ENCODE results near the gene SPON1.
"Not testable (repeated sequence)": the region's sequence is repeated elsewhere in the genome, so short reads cannot be mapped to it uniquely, and the experiment has no call there.

Gene SPON1

DNA sequence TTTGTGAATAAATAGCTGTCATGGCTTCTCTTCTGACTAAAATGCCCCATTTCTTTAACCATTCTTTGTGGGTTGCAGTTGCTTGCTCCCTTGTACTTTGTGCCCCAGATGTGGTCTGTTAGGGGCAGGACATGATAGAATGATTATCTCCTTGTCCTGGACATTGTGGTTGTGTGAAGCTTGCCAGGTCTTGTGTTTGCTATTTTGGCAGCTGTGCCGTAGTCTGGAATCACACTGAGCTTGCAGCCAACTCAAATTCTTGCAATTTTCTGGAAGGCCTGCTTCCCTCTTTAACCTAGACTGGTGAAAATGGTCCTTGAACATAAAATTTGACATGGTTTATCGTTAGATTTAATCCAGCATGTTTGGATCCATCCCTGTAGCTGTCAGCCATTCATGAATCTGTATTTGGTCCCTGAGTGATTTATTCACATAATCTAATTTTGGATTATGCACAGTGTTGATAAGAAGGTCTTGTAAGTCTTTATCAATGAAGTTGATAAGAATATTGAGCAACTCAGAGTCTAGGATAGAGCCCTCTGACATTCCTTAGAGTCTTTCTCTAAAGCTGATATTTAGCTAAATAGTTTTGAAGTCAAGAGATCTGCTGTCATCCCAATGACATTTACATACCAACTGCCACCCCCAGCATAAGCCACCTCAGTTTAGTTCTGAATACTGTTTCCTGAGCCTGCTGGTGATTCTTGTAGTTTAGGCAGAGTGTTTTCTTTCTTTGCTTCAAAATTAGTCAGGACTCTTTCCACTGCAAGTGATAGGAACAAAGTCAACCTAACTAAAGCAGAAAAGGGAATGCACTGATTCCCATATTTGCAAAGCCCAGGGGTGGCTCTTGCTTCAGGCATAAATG lies 9.8 kb downstream of the SPON1 start:
- peaks cover 6% of the 10 kb centered on the region for H3K27me3 ChIP-seq (ENCODE audit: insufficient read depth, low read length)
- no peaks in the 10 kb centered on the region for H3K36me3 ChIP-seq (ENCODE audit: insufficient read depth, low read length)
- no peaks in the 10 kb centered on the region for H3K4me1 ChIP-seq (ENCODE audit: insufficient read depth, low read length)
- H3K9me3 ChIP-seq (ENCODE audit: low read length): no peaks in the 10 kb centered on the region
- H2AFZ ChIP-seq (ENCODE audit: low read depth, low read length): no peak overlapping the region
- H3K4me3 ChIP-seq (ENCODE audit: low read length): no peak overlapping the region

DNA sequence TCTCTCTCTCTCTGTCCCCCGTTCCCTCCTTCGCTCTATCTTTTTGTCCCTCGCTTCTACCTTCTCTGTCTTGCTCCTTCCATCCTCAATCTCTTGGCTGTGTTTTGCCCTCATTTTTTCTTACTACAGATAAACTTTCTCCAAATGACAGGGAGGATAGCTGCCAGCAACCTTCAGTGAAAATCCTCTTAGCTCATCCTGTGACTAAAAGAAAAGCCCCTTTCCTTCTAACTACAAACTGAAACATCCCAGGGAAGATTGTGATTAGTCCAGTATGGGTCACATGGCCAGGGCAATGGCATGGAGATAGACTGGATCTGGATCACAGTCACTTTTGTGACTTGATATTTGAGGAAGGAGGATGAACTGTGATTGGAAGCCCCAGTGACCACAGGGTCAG lies 10.4 kb downstream of the SPON1 start:
- Histone ChIP-seq H3K36me3 (ENCODE audit: insufficient read depth, low read length) (no peaks in the 10 kb centered on the region), H3K27me3 (ENCODE audit: insufficient read depth, low read length) (peaks cover 4% of the 10 kb centered on the region), H2AFZ (ENCODE audit: low read depth, low read length) (no peak overlapping the region), H3K4me1 (ENCODE audit: insufficient read depth, low read length) (no peaks in the 10 kb centered on the region), H3K9me3 (ENCODE audit: low read length) (no peaks in the 10 kb centered on the region), H3K4me3 (ENCODE audit: low read length) (no peak overlapping the region)

DNA sequence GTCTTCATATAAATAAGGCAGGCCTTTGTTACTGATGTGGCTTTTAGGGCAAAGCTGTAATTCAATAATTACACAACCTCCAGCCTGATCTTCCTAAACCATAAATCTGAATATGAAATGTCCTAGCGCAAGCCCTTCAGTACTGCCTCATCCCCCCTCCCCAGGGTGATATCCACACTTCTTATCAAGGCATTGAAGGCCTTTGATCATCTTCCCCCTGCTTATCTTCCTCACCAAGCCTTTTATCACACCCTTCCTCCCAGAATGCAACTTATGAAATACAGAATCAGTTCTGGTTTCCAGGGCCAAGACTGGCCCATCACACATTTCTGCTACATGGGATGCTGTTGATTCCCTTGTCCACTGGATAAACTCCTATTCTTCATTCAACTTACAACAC lies 12.1 kb downstream of the SPON1 start:
- Histone ChIP-seq H2AFZ (ENCODE audit: low read depth, low read length) (no peak overlapping the region), H3K36me3 (ENCODE audit: insufficient read depth, low read length) (no peaks in the 10 kb centered on the region), H3K4me3 (ENCODE audit: low read length) (no peak overlapping the region), H3K27me3 (ENCODE audit: insufficient read depth, low read length) (peaks cover 3% of the 10 kb centered on the region), H3K9me3 (ENCODE audit: low read length) (no peaks in the 10 kb centered on the region), H3K4me1 (ENCODE audit: insufficient read depth, low read length) (no peaks in the 10 kb centered on the region)

DNA sequence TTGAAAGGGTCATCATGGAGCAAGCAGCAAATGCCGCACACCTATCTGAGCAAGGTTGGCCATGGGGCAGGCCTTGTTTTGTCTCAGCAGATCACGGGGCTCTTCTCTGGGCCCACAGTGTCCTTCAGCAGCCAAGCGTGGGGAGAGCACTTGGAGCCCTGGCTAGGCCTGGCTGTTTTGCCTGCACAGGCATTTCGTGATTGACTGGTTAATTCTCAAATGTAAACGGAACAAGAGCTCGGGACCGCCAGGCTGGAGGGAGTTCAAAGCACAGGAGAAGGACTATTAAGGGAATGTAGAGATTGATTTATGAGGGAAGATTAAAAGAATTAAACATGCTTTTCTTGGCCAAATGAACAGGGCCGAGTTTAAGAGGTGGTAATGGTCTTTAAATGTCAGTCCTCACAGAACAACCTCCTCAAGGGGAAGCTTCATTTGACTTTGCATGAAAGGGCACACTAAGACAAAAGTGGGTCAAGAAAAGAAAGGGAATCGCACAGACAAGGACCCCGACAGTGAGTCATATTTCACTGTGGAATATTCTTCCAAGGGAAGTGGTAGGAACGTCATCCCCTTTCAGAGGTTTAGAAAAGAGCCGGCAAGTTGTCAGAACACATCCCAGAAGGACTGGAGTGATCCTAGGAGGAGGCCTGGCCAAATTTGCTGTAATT lies 20.7 kb downstream of the SPON1 start:
- Histone ChIP-seq H2AFZ (ENCODE audit: low read depth, low read length) (no peak overlapping the region), H3K36me3 (ENCODE audit: insufficient read depth, low read length) (no peaks in the 10 kb centered on the region), H3K4me1 (ENCODE audit: insufficient read depth, low read length) (no peaks in the 10 kb centered on the region), H3K4me3 (ENCODE audit: low read length) (no peak overlapping the region), H3K9me3 (ENCODE audit: low read length) (no peaks in the 10 kb centered on the region), H3K27me3 (ENCODE audit: insufficient read depth, low read length) (peaks cover 4% of the 10 kb centered on the region)

DNA sequence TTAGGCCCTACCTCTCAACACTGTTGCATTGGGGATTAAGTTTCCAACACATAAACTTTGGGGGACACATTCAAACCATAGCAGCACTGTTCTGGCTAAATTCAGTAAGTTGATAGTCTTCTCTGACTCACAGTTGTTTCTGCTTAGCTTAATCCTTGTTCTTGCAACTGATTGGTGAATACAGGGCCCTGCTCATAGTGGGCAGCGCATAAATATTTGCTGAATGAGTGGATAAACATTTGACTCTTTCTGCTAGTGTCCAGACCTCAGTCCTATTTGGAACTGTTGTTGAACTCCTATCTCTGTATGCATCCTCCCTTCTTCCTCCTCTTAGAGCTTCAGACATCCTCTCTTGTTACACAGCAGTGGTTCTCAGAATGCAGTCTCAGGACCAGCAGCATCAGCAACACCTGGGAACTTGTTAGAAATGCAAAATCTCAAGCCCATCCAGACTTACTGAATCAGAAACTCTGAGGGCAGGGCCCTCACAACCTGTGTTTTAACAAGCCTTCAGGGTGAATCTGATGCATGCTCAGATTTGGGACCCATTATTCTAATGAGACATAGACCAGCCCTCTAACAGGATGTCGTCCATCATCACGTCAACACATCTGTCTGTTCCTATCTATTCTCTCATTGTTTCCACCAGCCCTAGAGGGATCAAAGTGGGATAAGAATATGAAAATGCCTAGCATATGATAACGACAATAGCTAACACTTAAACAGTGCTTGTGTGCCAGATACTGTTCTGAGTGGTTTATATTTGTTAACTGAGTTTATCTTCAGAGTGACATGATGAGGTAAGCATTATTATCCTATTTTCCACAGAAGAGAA lies 22.3 kb downstream of the SPON1 start:
- no peak overlapping the region for H2AFZ ChIP-seq (ENCODE audit: low read depth, low read length)
- no peaks in the 10 kb centered on the region for H3K36me3 ChIP-seq (ENCODE audit: insufficient read depth, low read length)
- no peaks in the 10 kb centered on the region for H3K4me1 ChIP-seq (ENCODE audit: insufficient read depth, low read length)
- no peaks in the 10 kb centered on the region for H3K9me3 ChIP-seq (ENCODE audit: low read length)
- no peak overlapping the region for H3K4me3 ChIP-seq (ENCODE audit: low read length)
- H3K27me3 ChIP-seq (ENCODE audit: insufficient read depth, low read length): peaks cover 4% of the 10 kb centered on the region

DNA sequence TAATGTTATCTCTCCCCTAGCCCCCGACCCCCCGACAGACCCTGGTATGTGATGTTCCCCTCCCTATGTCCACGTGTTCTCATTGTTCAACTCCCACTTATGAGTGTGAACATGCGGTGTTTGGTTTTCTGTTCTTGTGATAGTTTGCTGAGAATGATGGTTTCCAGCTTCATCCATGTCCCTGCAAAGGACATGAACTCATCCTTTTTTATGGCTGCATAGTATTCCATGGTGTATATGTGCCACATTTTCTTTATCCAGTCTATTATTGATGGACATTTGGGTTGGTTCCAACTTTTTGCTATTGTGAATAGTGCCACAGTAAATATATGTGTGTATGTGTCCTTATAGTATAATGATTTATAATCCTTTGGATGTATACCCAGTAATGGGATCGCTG lies 24.2 kb downstream of the SPON1 start:
- not testable (repeated sequence) for H3K36me3 ChIP-seq (ENCODE audit: insufficient read depth, low read length); H3K27me3 ChIP-seq (ENCODE audit: insufficient read depth, low read length); H2AFZ ChIP-seq (ENCODE audit: low read depth, low read length); H3K9me3 ChIP-seq (ENCODE audit: low read length); H3K4me1 ChIP-seq (ENCODE audit: insufficient read depth, low read length); H3K4me3 ChIP-seq (ENCODE audit: low read length)

DNA sequence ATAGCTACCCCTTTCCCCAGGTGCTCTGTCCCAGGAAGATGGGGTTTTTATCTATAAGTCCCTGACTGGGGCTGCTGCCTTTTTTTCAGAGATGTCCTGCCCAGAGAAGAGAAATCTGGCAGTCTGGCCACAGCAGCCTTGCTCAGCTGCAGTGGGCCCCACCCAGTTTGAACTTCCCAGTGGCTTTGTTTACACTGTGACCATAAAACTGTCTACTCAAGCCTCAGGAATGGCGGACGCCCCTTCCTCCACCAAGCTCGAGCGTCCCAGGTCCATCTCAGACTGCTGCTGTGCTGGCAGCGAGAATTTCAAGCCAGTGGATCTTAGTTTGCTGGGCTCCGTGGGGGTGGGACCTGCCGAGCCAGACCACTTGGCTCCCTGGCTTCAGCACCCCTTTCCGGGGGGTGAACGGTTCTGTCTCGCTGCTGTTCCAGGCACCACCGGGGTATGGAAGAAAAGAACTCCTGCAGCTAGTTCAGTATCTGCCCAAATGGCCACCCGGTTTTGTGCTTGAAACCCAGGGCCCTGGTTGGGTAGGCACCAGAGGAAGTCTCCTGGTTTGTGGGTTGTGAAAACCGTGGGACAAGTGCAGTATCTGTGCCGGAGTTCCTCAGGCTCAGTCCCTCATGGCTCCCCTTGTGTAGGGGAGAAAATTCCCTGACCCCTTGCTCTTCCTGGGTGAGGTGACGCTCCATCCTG lies 29.8 kb downstream of the SPON1 start:
- not testable (repeated sequence) for H3K27me3 ChIP-seq (ENCODE audit: insufficient read depth, low read length); H3K9me3 ChIP-seq (ENCODE audit: low read length); H3K4me1 ChIP-seq (ENCODE audit: insufficient read depth, low read length); H3K36me3 ChIP-seq (ENCODE audit: insufficient read depth, low read length); H3K4me3 ChIP-seq (ENCODE audit: low read length); H2AFZ ChIP-seq (ENCODE audit: low read depth, low read length)

DNA sequence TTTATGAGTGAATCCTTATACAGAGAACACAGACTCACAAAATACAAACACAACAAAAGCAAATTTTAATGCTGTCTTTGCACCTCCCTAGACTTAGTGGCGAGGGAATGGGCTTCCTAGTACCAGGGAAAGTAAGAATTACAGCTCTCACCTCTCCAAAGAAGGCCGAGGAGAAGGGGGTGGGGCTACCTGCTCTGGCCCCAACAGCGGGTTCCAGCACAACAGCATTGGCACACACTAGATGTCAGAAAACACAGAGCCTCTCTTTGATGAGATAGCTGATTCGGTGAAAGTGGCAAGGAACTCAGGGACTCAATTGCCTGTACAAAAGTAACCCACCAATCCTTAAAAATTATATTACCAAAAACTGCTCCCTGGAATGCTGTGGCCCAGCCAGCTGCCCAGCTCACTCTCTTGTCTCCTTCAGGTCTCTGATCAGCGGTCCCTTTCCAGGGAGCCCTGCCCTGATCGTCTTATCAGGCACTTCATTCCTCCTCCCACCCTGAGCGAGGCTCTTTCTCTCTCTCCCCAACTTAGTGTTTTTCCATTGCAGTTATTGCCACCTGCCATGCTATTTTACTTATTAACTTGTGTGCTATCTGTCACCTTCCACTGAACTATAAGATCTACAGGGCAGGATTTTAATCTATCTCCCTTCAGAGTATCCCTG lies 30.7 kb downstream of the SPON1 start:
- no peak overlapping the region for H3K4me3 ChIP-seq (ENCODE audit: low read length)
- H3K9me3 ChIP-seq (ENCODE audit: low read length): no peaks in the 10 kb centered on the region
- no peak overlapping the region for H2AFZ ChIP-seq (ENCODE audit: low read depth, low read length)
- no peaks in the 10 kb centered on the region for H3K4me1 ChIP-seq (ENCODE audit: insufficient read depth, low read length)
- H3K27me3 ChIP-seq (ENCODE audit: insufficient read depth, low read length): no peaks in the 10 kb centered on the region
- H3K36me3 ChIP-seq (ENCODE audit: insufficient read depth, low read length): no peaks in the 10 kb centered on the region

DNA sequence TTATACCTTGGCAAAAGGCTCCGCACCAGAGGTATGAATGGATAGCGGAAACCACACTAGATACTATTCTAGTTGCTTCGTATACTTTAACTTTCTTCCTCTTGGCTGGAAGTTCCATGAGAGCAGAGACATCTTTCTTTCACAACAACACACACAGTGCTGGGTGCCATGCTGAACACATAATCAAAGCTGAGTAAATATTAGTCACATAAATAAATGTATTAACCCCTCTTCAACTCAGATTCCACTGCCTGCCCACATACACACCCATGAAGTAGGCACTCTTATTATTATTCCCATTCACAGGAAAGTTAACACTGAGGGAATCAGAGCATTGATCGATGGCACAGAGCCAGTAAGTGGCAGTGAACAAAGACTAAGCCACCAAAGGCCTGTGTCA lies 35.4 kb downstream of the SPON1 start:
- Histone ChIP-seq H2AFZ (ENCODE audit: low read depth, low read length) (no peak overlapping the region), H3K27me3 (ENCODE audit: insufficient read depth, low read length) (no peaks in the 10 kb centered on the region), H3K36me3 (ENCODE audit: insufficient read depth, low read length) (no peaks in the 10 kb centered on the region)

DNA sequence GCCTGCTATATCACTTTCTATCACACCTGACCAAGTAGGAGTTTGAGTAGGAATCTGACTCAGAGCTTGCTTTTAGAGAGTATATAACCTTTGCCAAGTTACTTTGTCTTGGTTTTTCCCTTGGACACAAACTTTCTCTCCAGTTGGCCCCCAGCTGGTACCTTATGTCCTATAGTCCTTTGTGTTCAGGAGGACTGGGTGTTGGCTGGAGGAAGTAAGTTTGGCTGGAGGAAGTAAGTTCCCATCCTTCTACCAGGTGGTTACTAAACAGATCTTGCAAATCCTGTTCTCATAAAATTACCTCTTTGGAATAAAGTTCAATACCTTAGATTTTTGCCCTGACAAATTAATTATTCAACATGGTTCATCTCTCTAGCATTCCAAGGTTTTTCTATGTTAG lies 37.2 kb downstream of the SPON1 start:
- Histone ChIP-seq H3K4me1 (ENCODE audit: insufficient read depth, low read length) (no peaks in the 10 kb centered on the region), H3K36me3 (ENCODE audit: insufficient read depth, low read length) (no peaks in the 10 kb centered on the region), H3K4me3 (ENCODE audit: low read length) (no peak overlapping the region), H2AFZ (ENCODE audit: low read depth, low read length) (no peak overlapping the region), H3K27me3 (ENCODE audit: insufficient read depth, low read length) (no peaks in the 10 kb centered on the region), H3K9me3 (ENCODE audit: low read length) (no peaks in the 10 kb centered on the region)

More for the DNA sequence above, 35.4 kb downstream of the SPON1 start:
- H3K4me3 ChIP-seq (ENCODE audit: low read length): no peak overlapping the region
- H3K4me1 ChIP-seq (ENCODE audit: insufficient read depth, low read length): no peaks in the 10 kb centered on the region
- H3K9me3 ChIP-seq (ENCODE audit: low read length): no peaks in the 10 kb centered on the region

DNA sequence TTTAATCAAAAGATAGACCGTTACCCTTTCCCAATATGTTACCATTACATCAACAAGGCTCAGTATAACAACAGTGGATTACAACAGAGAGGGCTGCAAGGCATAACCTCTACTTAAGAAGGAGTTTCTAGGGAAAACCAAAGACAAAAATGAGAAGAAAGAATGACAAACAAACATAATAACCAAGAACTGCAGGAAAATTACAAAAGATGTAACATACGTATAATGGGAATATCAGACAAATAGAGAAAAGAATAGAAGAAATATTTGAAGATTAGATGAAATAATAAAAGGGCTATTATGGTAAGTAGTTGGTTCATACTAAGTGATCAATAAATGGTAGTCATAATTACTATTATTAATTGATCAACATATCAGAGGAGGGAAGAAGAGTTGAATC lies 39.1 kb downstream of the SPON1 start:
- H3K36me3 ChIP-seq (ENCODE audit: insufficient read depth, low read length): no peaks in the 10 kb centered on the region
- no peaks in the 10 kb centered on the region for H3K9me3 ChIP-seq (ENCODE audit: low read length)
- H2AFZ ChIP-seq (ENCODE audit: low read depth, low read length): no peak overlapping the region
- no peaks in the 10 kb centered on the region for H3K27me3 ChIP-seq (ENCODE audit: insufficient read depth, low read length)
- no peak overlapping the region for H3K4me3 ChIP-seq (ENCODE audit: low read length)
- no peaks in the 10 kb centered on the region for H3K4me1 ChIP-seq (ENCODE audit: insufficient read depth, low read length)

DNA sequence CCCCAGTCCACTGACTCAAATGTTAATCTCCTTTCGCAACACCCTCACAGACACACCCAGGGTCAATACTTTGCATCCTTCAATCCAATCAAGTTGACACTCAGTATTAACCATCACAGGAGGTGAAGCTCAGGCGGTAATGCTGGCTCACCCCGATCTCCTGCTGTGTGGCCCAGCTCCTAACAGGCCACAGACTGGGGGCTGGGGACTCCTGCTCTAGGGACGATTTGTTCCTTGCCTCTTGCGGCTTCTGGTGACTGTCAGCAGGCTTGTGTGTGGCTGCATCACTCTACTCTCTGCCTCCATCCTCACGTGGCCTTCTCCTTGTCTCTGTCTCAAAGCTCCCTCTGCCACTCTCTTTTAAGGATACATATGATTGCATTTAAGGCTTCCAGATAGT lies 45.0 kb downstream of the SPON1 start:
- no peak overlapping the region for H2AFZ ChIP-seq (ENCODE audit: low read depth, low read length)
- no peaks in the 10 kb centered on the region for H3K27me3 ChIP-seq (ENCODE audit: insufficient read depth, low read length)
- no peaks in the 10 kb centered on the region for H3K4me1 ChIP-seq (ENCODE audit: insufficient read depth, low read length)
- no peaks in the 10 kb centered on the region for H3K36me3 ChIP-seq (ENCODE audit: insufficient read depth, low read length)
- H3K9me3 ChIP-seq (ENCODE audit: low read length): no peaks in the 10 kb centered on the region
- no peak overlapping the region for H3K4me3 ChIP-seq (ENCODE audit: low read length)

Measured in neuron (in vitro differentiated cells).